ENCODE data around the gene LPP.
"Not testable (repeated sequence)": the region's sequence is repeated elsewhere in the genome, so short reads cannot be mapped to it uniquely, and the experiment has no call there.

The LPP gene

DNA sequence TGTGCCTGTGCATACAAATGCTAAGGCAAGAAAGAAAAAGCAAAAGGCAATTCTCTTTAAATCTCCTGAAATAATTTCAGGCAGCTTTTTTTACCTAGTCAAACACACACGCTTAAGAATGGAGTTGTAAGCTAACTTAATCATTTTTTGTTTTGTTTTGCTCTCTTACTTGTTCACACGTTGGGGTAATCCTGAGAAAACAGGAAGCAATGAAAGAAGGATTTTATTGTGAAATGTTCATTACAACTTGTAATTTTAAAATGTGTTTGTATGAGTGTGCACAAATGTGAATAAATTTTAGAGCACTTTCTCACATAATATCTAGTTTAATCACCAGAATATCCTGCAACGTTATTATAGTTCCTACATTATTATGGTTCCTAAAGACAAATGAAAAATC, 263.8 kb downstream of the LPP start:
- no peak for DNase-seq (ENCODE audit: low read depth)
- Histone ChIP-seq H3K4me1 (ENCODE audit: control insufficient read depth, insufficient read depth, low read length) (peaks cover 26% of the 10 kb centered on the region), H3K27me3 (replicated peaks; ENCODE audit: control insufficient read depth, insufficient read depth, low read length) (no peaks in the 10 kb centered on the region), H3K9me3 (ENCODE audit: control insufficient read depth, low read length) (peaks cover 11% of the 10 kb centered on the region), H3K9ac (ENCODE audit: low read length) (no peak overlapping the region), H3K36me3 (ENCODE audit: control insufficient read depth, insufficient read depth, low read length, severe bottlenecking) (peaks cover 3% of the 10 kb centered on the region), H3K4me3 (ENCODE audit: low read length) (no peak overlapping the region)

DNA sequence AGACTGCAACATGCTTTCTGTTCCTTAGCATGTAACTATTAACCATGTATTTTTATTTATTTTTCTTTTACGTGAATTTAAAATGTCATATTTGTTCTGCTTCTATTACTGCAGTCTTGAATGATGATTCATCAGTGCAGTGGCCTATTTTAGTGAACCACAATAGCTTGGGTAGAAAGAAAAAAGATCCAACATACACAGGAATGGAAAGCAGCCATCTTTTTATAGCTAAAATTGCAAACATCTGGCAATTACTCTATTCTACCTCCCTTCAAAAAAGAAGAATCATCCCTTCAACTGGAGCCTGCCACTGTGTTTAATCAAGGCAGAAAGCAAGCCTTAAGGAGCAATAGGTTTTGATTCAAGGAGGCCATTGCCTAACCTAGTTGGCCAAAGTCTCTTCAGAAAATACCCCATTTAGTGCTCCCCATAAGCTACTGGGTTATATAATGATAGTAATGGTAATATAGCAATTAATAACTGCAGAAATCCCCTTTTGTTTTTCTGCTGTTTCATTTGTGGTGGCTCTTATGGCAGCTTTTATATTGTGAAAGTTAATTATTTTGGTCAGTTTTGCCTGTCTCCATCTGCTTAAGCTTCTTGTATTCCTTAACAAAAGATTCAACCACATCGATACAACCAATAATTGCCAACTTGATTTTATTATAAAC, 267.3 kb downstream of the LPP start:
- H3K27me3 ChIP-seq (replicated peaks; ENCODE audit: control insufficient read depth, insufficient read depth, low read length), result no peaks in the 10 kb centered on the region
- H3K9me3 ChIP-seq (ENCODE audit: control insufficient read depth, low read length), result peaks cover 11% of the 10 kb centered on the region
- H3K4me3 ChIP-seq (ENCODE audit: low read length), result peak overlapping the region; percentile 23
- H3K36me3 ChIP-seq (ENCODE audit: control insufficient read depth, insufficient read depth, low read length, severe bottlenecking), result peaks cover 3% of the 10 kb centered on the region
- DNase-seq (ENCODE audit: low read depth), result peak; percentile 94
- peak overlapping the region; percentile 32 for H3K9ac ChIP-seq (ENCODE audit: low read length)
- peaks cover 26% of the 10 kb centered on the region for H3K4me1 ChIP-seq (ENCODE audit: control insufficient read depth, insufficient read depth, low read length)

DNA sequence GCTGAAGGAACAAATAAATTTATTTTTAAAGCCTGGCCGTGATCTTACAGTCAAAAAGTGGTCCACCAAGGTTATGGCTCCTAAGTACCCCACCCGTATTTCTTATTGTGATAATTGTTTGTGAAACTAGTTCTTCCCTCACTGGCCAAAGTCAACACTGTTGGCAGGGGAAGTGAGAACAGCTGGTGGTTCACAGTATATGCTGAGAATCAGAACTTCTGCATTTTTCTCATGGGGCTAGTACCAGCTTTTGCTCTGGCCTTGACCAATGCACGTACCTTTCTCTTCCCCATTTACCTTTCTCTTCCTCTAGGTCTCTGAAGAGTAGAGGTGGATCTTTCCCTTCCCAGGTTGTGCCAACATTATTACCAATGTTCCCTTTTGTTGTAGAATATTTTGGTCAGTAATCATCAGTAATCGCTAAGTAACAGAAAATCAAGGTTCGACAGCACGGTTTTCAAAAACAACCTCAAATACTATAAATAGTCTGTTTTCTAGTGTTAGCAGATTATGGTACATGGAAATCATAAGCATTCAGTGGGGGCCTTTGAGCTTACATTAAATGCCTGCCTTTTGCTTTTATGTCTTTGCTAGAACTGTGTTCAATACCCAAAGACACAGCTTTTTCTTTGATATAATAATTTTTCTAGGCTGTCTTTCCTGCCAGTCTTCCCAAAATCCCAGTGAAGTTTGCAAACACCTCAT, 268.0 kb downstream of the LPP start:
- Histone ChIP-seq H3K4me3 (ENCODE audit: low read length) (no peak overlapping the region), H3K4me1 (ENCODE audit: control insufficient read depth, insufficient read depth, low read length) (peaks cover 25% of the 10 kb centered on the region), H3K36me3 (ENCODE audit: control insufficient read depth, insufficient read depth, low read length, severe bottlenecking) (peaks cover 3% of the 10 kb centered on the region), H3K27me3 (replicated peaks; ENCODE audit: control insufficient read depth, insufficient read depth, low read length) (no peaks in the 10 kb centered on the region), H3K9ac (ENCODE audit: low read length) (peak overlapping the region; percentile 32), H3K9me3 (ENCODE audit: control insufficient read depth, low read length) (peaks cover 11% of the 10 kb centered on the region)
- peak; percentile 48 for DNase-seq (ENCODE audit: low read depth)

DNA sequence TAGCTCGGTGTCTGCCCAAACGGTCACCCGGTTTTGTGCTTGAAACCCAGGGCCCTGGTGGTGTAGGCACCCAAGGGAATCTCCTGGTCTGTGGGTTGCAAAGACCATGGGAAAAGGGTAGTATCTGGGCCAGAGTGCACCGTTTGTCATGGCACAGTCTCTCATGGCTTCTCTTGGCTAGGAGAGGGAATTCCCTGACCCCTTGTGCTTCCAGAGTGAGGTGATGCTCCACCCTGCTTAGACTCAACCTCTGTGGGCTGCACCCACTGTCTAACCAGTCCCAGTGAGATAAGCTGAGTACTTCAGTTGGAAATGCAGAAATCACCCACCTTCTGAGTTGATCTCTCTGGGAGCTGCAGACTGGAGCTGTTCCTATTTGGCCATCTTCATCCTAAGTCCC, 274.0 kb downstream of the LPP start:
- H3K27me3 ChIP-seq (replicated peaks; ENCODE audit: control insufficient read depth, insufficient read depth, low read length); H3K4me3 ChIP-seq (ENCODE audit: low read length); H3K36me3 ChIP-seq (ENCODE audit: control insufficient read depth, insufficient read depth, low read length, severe bottlenecking); DNase-seq (ENCODE audit: low read depth); H3K9me3 ChIP-seq (ENCODE audit: control insufficient read depth, low read length); H3K9ac ChIP-seq (ENCODE audit: low read length): not testable (repeated sequence)
- peaks cover 23% of the 10 kb centered on the region for H3K4me1 ChIP-seq (ENCODE audit: control insufficient read depth, insufficient read depth, low read length)

DNA sequence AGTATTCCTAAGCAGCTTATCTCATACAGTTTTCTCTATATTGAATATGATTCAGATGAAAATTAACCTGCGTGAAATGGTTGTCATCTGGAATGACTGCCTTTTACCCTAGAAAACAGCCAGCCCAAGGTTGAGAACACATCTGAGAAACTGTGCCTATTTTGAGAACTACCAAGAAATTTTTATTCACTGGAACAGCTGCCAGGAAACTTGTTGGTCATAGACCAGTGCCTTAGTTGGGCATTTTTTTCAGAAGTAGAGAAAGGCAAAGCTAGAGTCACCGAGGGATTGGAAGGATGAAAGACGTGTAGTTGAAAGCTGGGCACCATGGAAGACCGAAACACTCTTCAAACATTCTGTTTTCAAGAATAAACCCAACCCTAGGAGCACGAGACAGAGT, 277.1 kb downstream of the LPP start:
- Histone ChIP-seq H3K9ac (ENCODE audit: low read length) (no peak overlapping the region), H3K36me3 (ENCODE audit: control insufficient read depth, insufficient read depth, low read length, severe bottlenecking) (no peaks in the 10 kb centered on the region), H3K4me3 (ENCODE audit: low read length) (no peak overlapping the region), H3K27me3 (replicated peaks; ENCODE audit: control insufficient read depth, insufficient read depth, low read length) (no peaks in the 10 kb centered on the region), H3K4me1 (ENCODE audit: control insufficient read depth, insufficient read depth, low read length) (peaks cover 33% of the 10 kb centered on the region), H3K9me3 (ENCODE audit: control insufficient read depth, low read length) (no peaks in the 10 kb centered on the region)
- DNase-seq (ENCODE audit: low read depth), result no peak

DNA sequence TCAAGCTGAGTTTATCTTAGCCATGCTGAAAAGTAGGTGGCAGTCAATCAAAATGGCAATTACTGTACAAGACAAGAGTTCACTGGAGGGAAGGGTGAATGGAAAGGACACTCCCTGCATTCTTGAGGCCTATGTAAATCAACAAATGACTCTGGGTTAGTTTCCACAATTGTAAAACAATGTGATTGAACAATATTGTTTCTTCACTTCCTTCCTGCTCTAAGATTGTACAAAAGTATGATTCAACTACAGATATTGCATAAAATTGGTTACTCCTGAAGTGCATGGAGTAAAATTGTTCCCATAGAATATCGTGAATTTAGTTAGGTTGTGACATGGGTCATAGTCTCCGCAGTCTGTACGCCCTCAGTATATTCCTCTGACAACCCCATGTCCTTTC, 277.6 kb downstream of the LPP start:
- H3K9ac ChIP-seq (ENCODE audit: low read length), result no peak overlapping the region
- peaks cover 33% of the 10 kb centered on the region for H3K4me1 ChIP-seq (ENCODE audit: control insufficient read depth, insufficient read depth, low read length)
- H3K9me3 ChIP-seq (ENCODE audit: control insufficient read depth, low read length), result no peaks in the 10 kb centered on the region
- H3K27me3 ChIP-seq (replicated peaks; ENCODE audit: control insufficient read depth, insufficient read depth, low read length), result no peaks in the 10 kb centered on the region
- H3K36me3 ChIP-seq (ENCODE audit: control insufficient read depth, insufficient read depth, low read length, severe bottlenecking), result no peaks in the 10 kb centered on the region
- DNase-seq (ENCODE audit: low read depth), result peak; percentile 65
- H3K4me3 ChIP-seq (ENCODE audit: low read length), result no peak overlapping the region

DNA sequence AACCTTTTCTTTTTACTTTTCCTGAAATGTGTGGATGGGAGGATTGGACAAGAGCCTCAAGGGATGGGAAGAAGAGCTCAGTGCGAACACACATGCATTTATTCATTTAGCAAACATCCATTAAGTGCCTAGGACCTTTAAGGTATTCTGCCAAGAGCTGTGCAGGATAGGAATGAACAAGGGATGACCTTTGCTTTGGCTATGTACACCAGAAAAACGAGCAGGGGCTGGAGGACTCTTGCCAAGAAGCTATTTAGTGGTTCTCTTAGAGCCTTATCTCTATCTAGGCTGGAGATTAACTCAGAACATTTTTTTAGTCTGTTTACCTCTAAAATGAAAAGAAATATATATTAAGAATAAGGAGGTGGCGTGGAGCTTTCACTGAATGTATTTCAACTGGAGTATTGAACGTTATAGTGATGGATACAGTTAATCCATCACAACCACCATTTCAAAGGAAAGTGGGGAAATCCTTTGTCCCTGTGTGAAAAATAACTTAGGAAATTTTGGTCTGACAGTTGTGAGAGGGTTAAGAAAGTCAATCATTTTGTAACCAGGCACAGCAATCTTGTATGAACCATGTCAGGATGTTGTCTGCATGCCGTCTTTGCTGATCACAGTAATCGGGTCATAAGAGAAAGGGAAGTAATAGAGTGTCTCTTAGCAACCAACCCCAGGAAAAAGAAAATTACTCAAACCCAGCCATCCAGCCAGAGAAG, 279.0 kb downstream of the LPP start:
- no peaks in the 10 kb centered on the region for H3K36me3 ChIP-seq (ENCODE audit: control insufficient read depth, insufficient read depth, low read length, severe bottlenecking)
- H3K9me3 ChIP-seq (ENCODE audit: control insufficient read depth, low read length), result no peaks in the 10 kb centered on the region
- H3K4me3 ChIP-seq (ENCODE audit: low read length), result peak overlapping the region; percentile 56
- peak overlapping the region; percentile 72 for H3K9ac ChIP-seq (ENCODE audit: low read length)
- no peak for DNase-seq (ENCODE audit: low read depth)
- peaks cover 33% of the 10 kb centered on the region for H3K4me1 ChIP-seq (ENCODE audit: control insufficient read depth, insufficient read depth, low read length)
- no peaks in the 10 kb centered on the region for H3K27me3 ChIP-seq (replicated peaks; ENCODE audit: control insufficient read depth, insufficient read depth, low read length)

DNA sequence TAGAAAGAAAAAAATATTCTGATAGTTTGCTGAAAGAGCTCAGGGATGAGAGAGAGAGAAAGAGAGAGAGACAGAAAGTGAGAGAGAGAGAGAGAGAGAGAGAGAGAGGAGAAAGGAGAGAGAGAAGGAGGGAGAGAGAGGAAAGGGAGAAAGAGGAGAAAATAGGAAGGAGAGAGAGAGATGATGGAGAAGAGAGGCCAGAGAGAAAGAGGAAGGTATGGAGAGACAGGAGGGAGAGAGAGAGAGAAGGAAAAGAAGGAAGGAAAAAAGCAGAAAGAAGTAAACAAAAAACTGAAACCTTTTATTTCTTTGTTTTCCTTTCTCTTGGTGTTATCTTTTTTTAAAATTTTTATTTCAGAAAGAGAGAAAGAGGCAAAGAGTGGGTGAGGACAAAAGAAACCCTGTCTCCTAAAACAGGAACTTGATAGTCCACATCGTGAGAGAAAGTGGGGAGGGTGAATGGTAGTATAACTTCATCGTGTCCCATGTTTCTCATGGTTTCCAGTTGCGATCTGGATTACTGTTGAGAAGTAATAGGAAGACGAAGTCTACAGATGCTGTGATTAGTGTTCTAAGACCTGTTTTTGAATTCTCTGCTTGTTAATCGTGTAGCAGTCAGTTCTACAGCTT, 279.7 kb downstream of the LPP start:
- H3K27me3 ChIP-seq (replicated peaks; ENCODE audit: control insufficient read depth, insufficient read depth, low read length), result no peaks in the 10 kb centered on the region
- H3K9me3 ChIP-seq (ENCODE audit: control insufficient read depth, low read length), result no peaks in the 10 kb centered on the region
- DNase-seq (ENCODE audit: low read depth), result no peak
- H3K36me3 ChIP-seq (ENCODE audit: control insufficient read depth, insufficient read depth, low read length, severe bottlenecking), result no peaks in the 10 kb centered on the region
- H3K4me1 ChIP-seq (ENCODE audit: control insufficient read depth, insufficient read depth, low read length), result peaks cover 33% of the 10 kb centered on the region
- peak overlapping the region; percentile 56 for H3K4me3 ChIP-seq (ENCODE audit: low read length)
- peak overlapping the region; percentile 72 for H3K9ac ChIP-seq (ENCODE audit: low read length)

DNA sequence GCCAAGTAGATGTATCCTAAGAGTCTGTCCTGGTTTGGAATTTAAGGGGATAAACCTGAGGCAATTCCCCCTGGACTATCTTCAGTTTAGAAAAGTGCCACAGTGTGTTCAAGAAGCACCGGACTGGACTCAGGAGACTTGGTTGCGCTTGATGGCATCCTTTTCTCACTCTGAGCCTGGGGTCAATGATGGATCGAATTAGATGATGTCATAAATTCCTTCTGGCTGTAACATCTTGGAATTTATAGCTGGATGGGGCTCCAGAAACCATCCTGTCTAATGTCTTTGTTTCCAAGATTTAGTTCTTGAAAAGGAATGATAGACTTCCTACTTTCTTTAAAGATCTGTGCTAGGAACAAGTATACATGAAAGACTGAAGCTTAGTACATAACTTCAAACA, 280.6 kb downstream of the LPP start:
- no peak overlapping the region for H3K4me3 ChIP-seq (ENCODE audit: low read length)
- no peaks in the 10 kb centered on the region for H3K27me3 ChIP-seq (replicated peaks; ENCODE audit: control insufficient read depth, insufficient read depth, low read length)
- H3K4me1 ChIP-seq (ENCODE audit: control insufficient read depth, insufficient read depth, low read length), result peaks cover 33% of the 10 kb centered on the region
- DNase-seq (ENCODE audit: low read depth), result no peak
- no peak overlapping the region for H3K9ac ChIP-seq (ENCODE audit: low read length)
- H3K36me3 ChIP-seq (ENCODE audit: control insufficient read depth, insufficient read depth, low read length, severe bottlenecking), result no peaks in the 10 kb centered on the region
- no peaks in the 10 kb centered on the region for H3K9me3 ChIP-seq (ENCODE audit: control insufficient read depth, low read length)

DNA sequence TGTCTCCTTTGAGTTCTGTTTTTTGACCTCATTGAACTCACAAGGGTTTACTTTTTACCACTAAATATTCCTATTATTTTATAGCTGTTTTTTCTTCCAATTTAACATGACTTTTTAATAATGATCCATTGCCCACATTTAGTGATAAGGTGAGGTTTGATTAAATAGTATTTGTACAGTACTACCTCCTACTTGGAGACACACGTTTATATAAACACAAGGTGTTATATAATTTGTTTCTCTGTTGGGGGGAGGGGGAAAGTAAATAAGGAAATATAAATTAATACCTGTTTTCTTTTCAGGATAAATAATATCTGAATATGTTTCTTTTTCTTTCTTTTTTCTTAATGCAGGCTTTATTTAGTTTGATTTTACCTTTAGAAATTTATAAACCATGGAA, 281.3 kb downstream of the LPP start:
- peaks cover 33% of the 10 kb centered on the region for H3K4me1 ChIP-seq (ENCODE audit: control insufficient read depth, insufficient read depth, low read length)
- H3K9ac ChIP-seq (ENCODE audit: low read length), result no peak overlapping the region
- H3K36me3 ChIP-seq (ENCODE audit: control insufficient read depth, insufficient read depth, low read length, severe bottlenecking), result no peaks in the 10 kb centered on the region
- DNase-seq (ENCODE audit: low read depth), result no peak
- H3K4me3 ChIP-seq (ENCODE audit: low read length), result no peak overlapping the region
- no peaks in the 10 kb centered on the region for H3K27me3 ChIP-seq (replicated peaks; ENCODE audit: control insufficient read depth, insufficient read depth, low read length)
- no peaks in the 10 kb centered on the region for H3K9me3 ChIP-seq (ENCODE audit: control insufficient read depth, low read length)

DNA sequence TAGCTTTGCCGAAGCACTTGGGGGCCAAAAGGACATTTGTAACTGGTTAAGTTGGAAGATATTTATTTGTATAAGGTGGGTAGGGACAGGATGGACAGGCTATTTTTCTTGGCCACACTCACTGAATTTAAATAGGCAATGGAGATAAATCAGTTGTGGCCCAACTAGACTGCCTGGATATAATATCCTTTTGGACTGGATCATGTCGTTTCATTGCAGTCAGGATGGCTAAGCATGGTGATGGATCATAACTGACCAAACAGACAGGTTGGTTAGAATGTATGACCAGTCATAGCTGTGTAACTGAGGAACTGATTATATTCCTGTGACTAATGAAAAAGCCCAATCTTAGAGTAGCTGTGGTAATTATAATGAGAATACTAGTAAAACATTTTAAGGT, 284.0 kb downstream of the LPP start:
- Histone ChIP-seq H3K4me3 (ENCODE audit: low read length) (no peak overlapping the region), H3K9me3 (ENCODE audit: control insufficient read depth, low read length) (no peaks in the 10 kb centered on the region), H3K4me1 (ENCODE audit: control insufficient read depth, insufficient read depth, low read length) (peaks cover 11% of the 10 kb centered on the region), H3K9ac (ENCODE audit: low read length) (no peak overlapping the region), H3K27me3 (replicated peaks; ENCODE audit: control insufficient read depth, insufficient read depth, low read length) (no peaks in the 10 kb centered on the region), H3K36me3 (ENCODE audit: control insufficient read depth, insufficient read depth, low read length, severe bottlenecking) (no peaks in the 10 kb centered on the region)
- DNase-seq (ENCODE audit: low read depth), result no peak
